ENCODE data around the gene C1orf21.

C1orf21 gene

GRCh38 chr1:184634296-184634695, 247.5 kb downstream of the C1orf21 start:
- DNase-seq (ENCODE audit: low spot score), result no peak

- no peak for DNase-seq (ENCODE audit: low spot score)
These were observed 248.6 kb downstream of the C1orf21 start for GRCh38 chr1:184635347-184635979.

GRCh38 chr1:184635980-184636431, 249.2 kb downstream of the C1orf21 start:
- no peak for DNase-seq (ENCODE audit: low spot score)

GRCh38 chr1:184637664-184638240, 250.9 kb downstream of the C1orf21 start:
- DNase-seq (ENCODE audit: low spot score), result no peak

- DNase-seq (ENCODE audit: low spot score), result no peak
These were observed 252.4 kb downstream of the C1orf21 start for GRCh38 chr1:184639205-184639604.

- DNase-seq (ENCODE audit: low spot score), result no peak
These were observed 253.7 kb downstream of the C1orf21 start for GRCh38 chr1:184640505-184640904.

- DNase-seq (ENCODE audit: low spot score), result no peak
These were observed 255.1 kb downstream of the C1orf21 start for GRCh38 chr1:184641894-184642293.

- DNase-seq (ENCODE audit: low spot score), result no peak
These were observed 256.8 kb downstream of the C1orf21 start for GRCh38 chr1:184643661-184644060.

- DNase-seq (ENCODE audit: low spot score), result no peak
These were observed 257.9 kb downstream of the C1orf21 start for GRCh38 chr1:184644771-184645170.

GRCh38 chr1:184646178-184646701, 259.4 kb downstream of the C1orf21 start:
- no peak for DNase-seq (ENCODE audit: low spot score)

- no peak for DNase-seq (ENCODE audit: low spot score)
These were observed 260.0 kb downstream of the C1orf21 start for GRCh38 chr1:184646824-184647223.

GRCh38 chr1:184647471-184647870, 260.6 kb downstream of the C1orf21 start:
- no peak for DNase-seq (ENCODE audit: low spot score)

GRCh38 chr1:184648160-184648855, 261.5 kb downstream of the C1orf21 start:
- DNase-seq (ENCODE audit: low spot score), result no peak

GRCh38 chr1:184648856-184649201, 262.0 kb downstream of the C1orf21 start:
- DNase-seq (ENCODE audit: low spot score), result no peak

- DNase-seq (ENCODE audit: low spot score), result no peak
These were observed 262.6 kb downstream of the C1orf21 start for GRCh38 chr1:184649451-184649888.

- no peak for DNase-seq (ENCODE audit: low spot score)
These were observed 263.5 kb downstream of the C1orf21 start for GRCh38 chr1:184650177-184650866.

- no peak for DNase-seq (ENCODE audit: low spot score)
These were observed 268.4 kb downstream of the C1orf21 start for GRCh38 chr1:184655185-184655584.

GRCh38 chr1:184656221-184656620, 269.4 kb downstream of the C1orf21 start:
- DNase-seq (ENCODE audit: low spot score), result no peak

GRCh38 chr1:184658055-184658454, 271.2 kb downstream of the C1orf21 start:
- no peak for DNase-seq (ENCODE audit: low spot score)

GRCh38 chr1:184660462-184661191, 273.8 kb downstream of the C1orf21 start:
- no peak for DNase-seq (ENCODE audit: low spot score)

- DNase-seq (ENCODE audit: low spot score), result no peak
These were observed 275.0 kb downstream of the C1orf21 start for GRCh38 chr1:184661801-184662200.
